D341Med (cell line): ENCODE results near the gene BRPF3.
"Not testable (repeated sequence)": the region's sequence is repeated elsewhere in the genome, so short reads cannot be mapped to it uniquely, and the experiment has no call there.

Experiments
- DNase-seq: peaks from one replicate; pipeline ENCODE4 v3.0.0; 2012; ENCODE audit warnings: low spot score

The BRPF3 gene

GRCh38 chr6:36200998-36201596 lies 4.6 kb downstream of the BRPF3 start:
- DNase-seq: no peak

- no peak for DNase-seq
These were observed 5.1 kb downstream of the BRPF3 start for GRCh38 chr6:36201612-36202011.

- no peak for DNase-seq
These were observed 5.6 kb downstream of the BRPF3 start for GRCh38 chr6:36202101-36202500.

- DNase-seq: no peak
These were observed 7.7 kb downstream of the BRPF3 start for GRCh38 chr6:36204068-36204753.

- DNase-seq: no peak
These were observed 10.6 kb downstream of the BRPF3 start for GRCh38 chr6:36207155-36207554.

- no peak for DNase-seq
These were observed 13.1 kb downstream of the BRPF3 start for GRCh38 chr6:36209606-36210005.

- DNase-seq: no peak
These were observed 13.6 kb downstream of the BRPF3 start for GRCh38 chr6:36210182-36210581.

- DNase-seq: no peak
These were observed 14.5 kb downstream of the BRPF3 start for GRCh38 chr6:36210886-36211595.

- DNase-seq: no peak
These were observed 20.0 kb downstream of the BRPF3 start for GRCh38 chr6:36216559-36216958.

- DNase-seq: no peak
These were observed 20.6 kb downstream of the BRPF3 start for GRCh38 chr6:36217188-36217587.

- no peak for DNase-seq
These were observed 21.4 kb downstream of the BRPF3 start for GRCh38 chr6:36217946-36218345.

- not testable (repeated sequence) for DNase-seq
These were observed 22.0 kb downstream of the BRPF3 start for GRCh38 chr6:36218516-36218915.

GRCh38 chr6:36219081-36219480 lies 22.5 kb downstream of the BRPF3 start:
- DNase-seq: no peak

GRCh38 chr6:36220226-36220625 lies 23.7 kb downstream of the BRPF3 start:
- no peak for DNase-seq

GRCh38 chr6:36221674-36222073 lies 25.1 kb downstream of the BRPF3 start:
- DNase-seq: no peak

- no peak for DNase-seq
These were observed 26.4 kb downstream of the BRPF3 start for GRCh38 chr6:36222924-36223323.

- no peak for DNase-seq
These were observed 27.2 kb downstream of the BRPF3 start for GRCh38 chr6:36223706-36224105.

- DNase-seq: no peak
These were observed 28.4 kb downstream of the BRPF3 start for GRCh38 chr6:36224918-36225461.

GRCh38 chr6:36226438-36227047 lies 30.0 kb downstream of the BRPF3 start:
- DNase-seq: no peak

- no peak for DNase-seq
These were observed 31.1 kb downstream of the BRPF3 start for GRCh38 chr6:36227379-36228228.

- DNase-seq: no peak
These were observed 32.7 kb downstream of the BRPF3 start for GRCh38 chr6:36229223-36229622.

- no peak for DNase-seq
These were observed 33.8 kb downstream of the BRPF3 start for GRCh38 chr6:36230371-36230770.
